Measurements from ENCODE around the gene CD59. TPM values are rescaled to one million over a fixed set of nuclear protein-coding genes. Genes with fewer than 3 reads are reported as not detected.

CD59 gene
- total and polyA plus RNA-seq, 2 of the 13 experiments (the other 11 are each of a cell fraction or from before 2014, with no cell fraction given), result 127 to 289 TPM

GRCh38 chr11:33699515-33700062, 36.6 kb downstream of the CD59 start (continued):
- TF ChIP-seq PREB (CRISPR knock-in tag; IDR thresholded peaks at IDR 0.05) (no peak), ZFY (CRISPR knock-in tag; IDR thresholded peaks at IDR 0.05) (no peak), SKIL (CRISPR knock-in tag; IDR thresholded peaks at IDR 0.05; ENCODE audit: borderline replicate concordance) (peak; percentile 89), MAFK (conservative IDR thresholded peaks at IDR 0.05 in 1 of 2, IDR thresholded peaks at IDR 0.05 in 1 of 2; ENCODE audit: low read length in 2 of 2) (0 out of 4 replicates have a peak, but pooled peaks of 1 of the 2 experiments have one; percentile 11), ZNF430 (CRISPR knock-in tag; IDR thresholded peaks at IDR 0.05) (no peak), ZNF142 (CRISPR knock-in tag; IDR thresholded peaks at IDR 0.05) (no peak; the same call in none of the 2 replicates), NCOA1 (CRISPR knock-in tag; IDR thresholded peaks at IDR 0.05) (peak; percentile 94; the same call in 1 of the 2 replicates), MXD4 (CRISPR knock-in tag; IDR thresholded peaks at IDR 0.05) (no peak; the same call in 1 of the 2 replicates), KDM2A (CRISPR knock-in tag; IDR thresholded peaks at IDR 0.05; ENCODE audit: borderline replicate concordance, low read depth) (no peak), TEAD2 (CRISPR knock-in tag; IDR thresholded peaks at IDR 0.05) (no peak), KMT2A (CRISPR knock-in tag; IDR thresholded peaks at IDR 0.05) (no peak), MIER2 (CRISPR knock-in tag; IDR thresholded peaks at IDR 0.05) (no peak), NR2C2 (CRISPR knock-in tag; IDR thresholded peaks at IDR 0.05; ENCODE audit: borderline replicate concordance) (peak; percentile 51; the same call in 1 of the 2 replicates), TBP (CRISPR knock-in tag; IDR thresholded peaks at IDR 0.05) (no peak)

Measured in HepG2 (cell line).